Measurements from ENCODE around the gene REXO1.

- TF ChIP-seq POLR2AphosphoS5 (IDR thresholded peaks at IDR 0.05; ENCODE audit: borderline replicate concordance, low read depth, low read length) = no peak; the same call in 1 of the 2 replicates
- no peak for TF ChIP-seq EZH2 (IDR thresholded peaks at IDR 0.05)
Measured at GRCh38 chr19:1858412-1859081, 10.3 kb upstream of the REXO1 start.
